ENCODE measurements around the gene CARD14.

Gene CARD14

GRCh38 chr17:80169784-80170500 is at the start of gene CARD14:
CARD14 (plus strand) TSS chr17:80170030; CDS start chr17:80181439, 11,409 bp downstream.
- no peak for DNase-seq (ENCODE audit: low read depth)

GRCh38 chr17:80122026-80122575 is 47.7 kb upstream of the CARD14 start:
- no peak for DNase-seq (ENCODE audit: low read depth)

GRCh38 chr17:80122926-80123505 is 46.8 kb upstream of the CARD14 start:
- DNase-seq (ENCODE audit: low read depth): no peak

- no peak for DNase-seq (ENCODE audit: low read depth)
These were observed 46.0 kb upstream of the CARD14 start for GRCh38 chr17:80123791-80124190.

- no peak for DNase-seq (ENCODE audit: low read depth)
These were observed 45.4 kb upstream of the CARD14 start for GRCh38 chr17:80124351-80124981.

- no peak for DNase-seq (ENCODE audit: low read depth)
These were observed 44.0 kb upstream of the CARD14 start for GRCh38 chr17:80125656-80126448.

GRCh38 chr17:80126449-80126715 is 43.4 kb upstream of the CARD14 start:
- no peak for DNase-seq (ENCODE audit: low read depth)

GRCh38 chr17:80129006-80129565 is 40.7 kb upstream of the CARD14 start:
- no peak for DNase-seq (ENCODE audit: low read depth)

- no peak for DNase-seq (ENCODE audit: low read depth)
These were observed 38.8 kb upstream of the CARD14 start for GRCh38 chr17:80130992-80131391.

- DNase-seq (ENCODE audit: low read depth): no peak
These were observed 36.8 kb upstream of the CARD14 start for GRCh38 chr17:80132906-80133625.

GRCh38 chr17:80133626-80133970 is 36.2 kb upstream of the CARD14 start:
- no peak for DNase-seq (ENCODE audit: low read depth)

GRCh38 chr17:80137131-80137530 is 32.7 kb upstream of the CARD14 start:
- no peak for DNase-seq (ENCODE audit: low read depth)

- DNase-seq (ENCODE audit: low read depth): no peak
These were observed 30.9 kb upstream of the CARD14 start for GRCh38 chr17:80138856-80139426.

- no peak for DNase-seq (ENCODE audit: low read depth)
These were observed 28.2 kb upstream of the CARD14 start for GRCh38 chr17:80141463-80142165.

- DNase-seq (ENCODE audit: low read depth): no peak
These were observed 26.9 kb upstream of the CARD14 start for GRCh38 chr17:80142929-80143328.

- no peak for DNase-seq (ENCODE audit: low read depth)
These were observed 24.5 kb upstream of the CARD14 start for GRCh38 chr17:80145076-80146075.

GRCh38 chr17:80146121-80147034 is 23.5 kb upstream of the CARD14 start:
- no peak for DNase-seq (ENCODE audit: low read depth)

Data from stimulated activated CD8-positive, alpha-beta memory T cell treated with anti-CD3 and anti-CD28 coated beads, Interleukin-15, amount 100 ng/mL, for 24 hours (primary cell).